ENCODE data around the gene TSPAN8.

The TSPAN8 gene

DNA sequence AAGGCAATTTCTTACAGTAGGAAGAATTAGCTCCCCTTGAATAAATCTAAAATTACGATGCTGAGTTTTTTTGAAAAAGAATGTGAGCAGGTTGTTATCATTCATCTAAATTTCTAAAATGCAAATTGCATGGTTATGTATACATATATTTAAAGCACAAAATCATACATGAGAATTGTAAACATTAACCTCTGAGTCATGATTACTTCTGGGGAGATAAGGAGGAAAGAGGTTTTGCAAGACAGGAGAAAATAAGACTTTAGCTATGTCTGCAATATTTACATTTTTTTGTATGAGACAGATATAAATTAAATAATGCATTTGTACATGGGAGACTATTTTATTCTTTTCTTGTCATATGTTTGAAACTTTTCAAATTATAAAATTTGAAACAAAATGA is 72.2 kb downstream of the TSPAN8 start:
- Histone ChIP-seq H3K36me3 (no peaks in the 10 kb centered on the region), H3K27me3 (no peaks in the 10 kb centered on the region), H3K9me3 (no peaks in the 10 kb centered on the region), H3K4me3 (ENCODE audit: low read depth, low read length) (no peak overlapping the region), H3K4me1 (no peaks in the 10 kb centered on the region)
- TF ChIP-seq, protein P1, sequence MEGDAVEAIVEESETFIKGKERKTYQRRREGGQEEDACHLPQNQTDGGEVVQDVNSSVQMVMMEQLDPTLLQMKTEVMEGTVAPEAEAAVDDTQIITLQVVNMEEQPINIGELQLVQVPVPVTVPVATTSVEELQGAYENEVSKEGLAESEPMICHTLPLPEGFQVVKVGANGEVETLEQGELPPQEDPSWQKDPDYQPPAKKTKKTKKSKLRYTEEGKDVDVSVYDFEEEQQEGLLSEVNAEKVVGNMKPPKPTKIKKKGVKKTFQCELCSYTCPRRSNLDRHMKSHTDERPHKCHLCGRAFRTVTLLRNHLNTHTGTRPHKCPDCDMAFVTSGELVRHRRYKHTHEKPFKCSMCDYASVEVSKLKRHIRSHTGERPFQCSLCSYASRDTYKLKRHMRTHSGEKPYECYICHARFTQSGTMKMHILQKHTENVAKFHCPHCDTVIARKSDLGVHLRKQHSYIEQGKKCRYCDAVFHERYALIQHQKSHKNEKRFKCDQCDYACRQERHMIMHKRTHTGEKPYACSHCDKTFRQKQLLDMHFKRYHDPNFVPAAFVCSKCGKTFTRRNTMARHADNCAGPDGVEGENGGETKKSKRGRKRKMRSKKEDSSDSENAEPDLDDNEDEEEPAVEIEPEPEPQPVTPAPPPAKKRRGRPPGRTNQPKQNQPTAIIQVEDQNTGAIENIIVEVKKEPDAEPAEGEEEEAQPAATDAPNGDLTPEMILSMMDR (IDR thresholded peaks at IDR 0.05; ENCODE audit: low read depth, low read length): no peak
- DNase-seq: no peak

DNA sequence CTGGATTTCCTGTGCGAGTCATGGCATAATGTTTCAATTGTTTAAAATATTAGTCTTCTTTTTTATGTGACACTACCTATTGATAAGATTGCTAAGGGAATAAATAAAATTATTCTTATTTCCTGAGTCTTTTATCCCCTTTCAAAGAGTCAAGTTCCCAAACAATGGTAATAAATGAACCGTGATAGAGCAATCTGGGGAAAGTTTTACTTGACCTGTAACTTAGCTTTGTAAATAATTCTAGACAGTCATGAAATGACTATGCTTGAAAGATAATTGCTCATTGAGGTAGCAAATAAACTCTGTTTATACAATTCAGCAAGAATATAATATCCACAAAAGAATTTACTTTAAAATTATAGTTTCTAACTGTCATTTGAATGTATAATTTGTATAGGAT is 82.1 kb downstream of the TSPAN8 start:
- Histone ChIP-seq H3K27me3 (no peaks in the 10 kb centered on the region), H3K36me3 (no peaks in the 10 kb centered on the region), H3K4me1 (peaks cover 6% of the 10 kb centered on the region), H3K9me3 (no peaks in the 10 kb centered on the region), H3K4me3 (ENCODE audit: low read depth, low read length) (no peak overlapping the region)
- no peak for DNase-seq
- TF ChIP-seq, protein P1 (IDR thresholded peaks at IDR 0.05; ENCODE audit: low read depth, low read length): no peak
